Dermis microvascular lymphatic vessel endothelial cell (primary cell): ENCODE data around the gene SCN1B. TPM values are rescaled to one million over a fixed set of nuclear protein-coding genes. Genes with fewer than 3 reads are reported as not detected.
A peak's percentile ranks its signal among the peaks of the same experiment; 100 is the strongest.

ENCODE experiments used
- DNase-seq, 2 donors: peaks; one replicate each; pipeline versions ENCODE4 v3.0.0 to v3.0.0-alpha.2; 2010; ENCODE audit warnings: low read depth in 2 of 2
- total RNA-seq: library from RNA; depleted of rRNA; stranded (reverse); fragments of >200 nt; gene quantifications from 2 replicates; pipeline ENCODE4 v1.2.1, GENCODE V29; 2014

SCN1B gene
- total RNA-seq, 1 donor from 2014 or later, result 5.0 TPM

DNA sequence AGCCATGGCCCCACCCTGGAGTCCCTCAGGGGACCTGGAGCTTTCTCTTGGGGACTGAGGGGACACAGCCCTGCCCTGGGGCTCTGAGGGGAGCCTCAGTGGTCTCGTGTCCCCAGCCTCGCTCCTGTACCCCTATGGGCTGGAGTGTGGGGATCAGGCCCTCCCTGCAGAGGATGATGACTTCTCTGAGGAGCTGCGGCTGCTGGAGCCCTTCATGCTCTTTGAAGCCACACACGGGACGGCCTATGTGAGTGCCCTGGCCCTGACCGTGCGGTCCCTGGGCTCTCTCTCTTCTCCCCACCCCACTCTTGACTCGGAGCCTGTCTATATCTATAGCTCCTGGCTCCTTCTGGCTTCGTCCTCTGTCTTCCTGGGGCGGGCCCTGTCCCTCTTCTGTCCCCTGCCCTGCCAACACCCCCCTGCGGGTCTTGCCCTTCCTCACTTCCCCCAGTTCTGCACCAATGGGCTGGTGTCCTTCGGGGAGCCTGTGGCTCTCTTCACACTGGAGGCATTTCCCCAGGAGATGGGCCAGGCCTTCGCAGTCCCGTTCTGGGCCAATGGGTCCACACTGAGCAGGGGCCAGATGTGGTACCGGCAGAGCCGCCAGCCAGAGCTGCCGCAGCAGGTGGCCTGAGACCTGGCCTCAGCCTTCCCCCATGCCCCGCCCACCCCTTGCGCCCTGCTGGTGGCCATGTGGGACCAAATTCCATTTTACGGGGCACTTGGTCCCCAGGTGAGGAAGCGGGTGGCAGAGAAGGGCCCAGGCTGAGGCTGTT, 44.3 kb downstream of the SCN1B start:
- no peak for DNase-seq

DNA sequence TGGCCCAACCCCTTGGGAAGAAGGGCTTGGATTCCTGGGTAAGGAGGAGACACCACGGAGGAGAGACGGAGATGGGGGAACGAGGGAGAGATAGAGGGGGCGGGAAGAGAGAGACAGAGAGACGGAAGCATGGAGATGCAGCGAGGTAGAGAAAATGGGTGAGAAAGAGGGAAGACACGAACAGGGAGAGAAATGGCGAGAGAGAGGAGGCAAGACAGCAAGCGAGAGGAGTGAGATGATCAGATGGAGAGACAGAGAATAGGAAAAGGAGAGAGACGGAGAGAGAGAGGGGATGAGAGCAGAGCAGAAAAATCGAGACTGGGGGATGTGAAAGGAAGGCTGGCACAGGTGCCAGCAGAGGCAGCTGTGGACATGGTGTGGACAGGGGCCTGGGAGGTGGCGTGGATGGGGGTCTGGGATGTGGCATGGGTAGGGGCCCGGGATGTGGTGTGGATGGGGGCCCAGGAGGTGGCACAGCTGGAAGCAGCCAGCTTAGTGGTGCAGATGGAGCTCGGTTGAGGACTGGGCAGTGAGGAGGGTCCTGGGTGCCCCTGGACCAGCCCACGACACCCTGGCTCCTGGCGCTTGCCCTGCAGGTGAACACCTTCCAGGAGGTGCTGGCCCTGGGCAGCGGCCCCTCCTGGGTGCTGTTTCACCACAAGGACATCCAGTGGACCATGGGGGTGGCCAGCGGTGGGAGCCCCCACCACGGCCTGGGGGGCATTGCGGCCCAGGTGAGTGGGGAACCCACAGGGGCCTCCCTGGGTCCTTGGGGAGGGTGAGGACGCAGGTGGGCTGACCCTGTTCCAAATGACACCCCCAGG, 45.1 kb downstream of the SCN1B start:
- DNase-seq, result no peak

DNA sequence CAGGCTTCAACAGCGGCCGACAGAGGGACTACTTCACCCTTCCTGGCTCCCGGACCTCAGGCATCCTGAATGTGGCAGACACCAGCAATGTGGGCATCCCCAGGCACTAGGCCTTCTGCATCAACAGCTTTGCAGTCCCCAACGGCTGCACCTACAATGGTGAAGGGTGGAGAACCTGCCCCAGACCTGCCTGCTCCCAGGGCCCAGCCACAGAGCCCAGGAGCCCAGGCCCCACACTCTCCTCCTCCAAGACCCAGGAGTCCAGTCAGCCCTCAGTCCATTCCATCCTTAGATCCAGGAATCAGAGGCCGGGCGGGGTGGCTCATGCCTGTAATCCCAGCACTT, 45.7 kb downstream of the SCN1B start:
- DNase-seq, result no peak

DNA sequence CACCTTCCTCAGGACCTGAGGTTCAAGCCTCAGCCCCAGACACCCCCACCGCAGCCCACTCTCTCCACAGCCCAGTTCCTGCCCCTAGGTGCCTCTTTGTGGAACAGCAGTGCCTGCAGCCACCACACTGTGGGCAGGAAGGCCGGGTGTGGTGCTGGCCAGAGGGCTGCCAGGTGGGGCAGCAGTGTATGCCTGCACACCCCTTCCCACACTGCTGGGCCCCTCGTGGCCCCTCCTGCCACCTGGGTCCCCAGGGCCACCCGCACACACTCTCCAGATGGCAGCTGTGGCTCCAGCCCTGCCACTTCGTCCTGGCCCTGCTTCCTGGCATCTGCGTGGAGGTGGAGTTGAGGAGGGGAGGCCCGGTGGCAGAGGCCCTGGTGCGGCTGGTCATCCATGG, 46.4 kb downstream of the SCN1B start:
- no peak for DNase-seq

DNA sequence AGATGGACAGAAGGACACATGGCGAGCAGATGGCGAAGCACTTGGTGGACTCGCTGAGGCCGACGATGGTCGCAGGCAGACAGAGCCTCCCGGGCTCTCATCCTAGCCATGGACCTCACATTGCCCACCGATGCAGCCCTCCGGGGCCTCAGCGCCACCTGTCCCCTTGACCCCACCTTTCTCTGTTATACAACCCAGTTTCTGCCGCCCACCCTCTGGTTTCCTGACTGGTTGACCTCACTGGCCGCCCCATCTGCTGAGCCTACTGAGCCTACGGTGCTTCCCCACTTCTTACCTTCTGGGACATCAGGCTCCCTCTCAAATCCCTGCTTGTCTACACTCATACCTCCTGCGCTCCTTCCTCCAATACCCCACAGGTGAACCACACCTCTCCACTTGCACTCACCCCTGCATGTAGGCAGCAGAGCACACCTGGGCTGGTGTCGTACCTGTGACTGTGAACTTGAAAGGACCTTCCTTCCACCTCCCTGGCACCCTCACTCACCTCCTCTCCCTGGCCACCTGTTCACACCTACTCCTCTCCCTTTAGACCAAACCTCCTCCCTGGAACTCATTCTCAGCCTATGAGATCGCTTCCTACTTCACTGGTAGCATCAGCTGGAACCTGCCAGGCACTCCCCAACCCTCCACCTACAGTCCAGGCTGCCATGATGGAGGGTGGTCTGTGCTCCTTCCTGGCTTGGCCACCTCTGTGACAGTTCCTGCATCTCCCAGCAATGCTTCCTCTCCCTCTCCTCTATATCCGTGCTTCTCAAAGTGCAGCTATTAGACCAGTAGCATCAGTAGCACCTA, 47.3 kb downstream of the SCN1B start:
- no peak for DNase-seq

DNA sequence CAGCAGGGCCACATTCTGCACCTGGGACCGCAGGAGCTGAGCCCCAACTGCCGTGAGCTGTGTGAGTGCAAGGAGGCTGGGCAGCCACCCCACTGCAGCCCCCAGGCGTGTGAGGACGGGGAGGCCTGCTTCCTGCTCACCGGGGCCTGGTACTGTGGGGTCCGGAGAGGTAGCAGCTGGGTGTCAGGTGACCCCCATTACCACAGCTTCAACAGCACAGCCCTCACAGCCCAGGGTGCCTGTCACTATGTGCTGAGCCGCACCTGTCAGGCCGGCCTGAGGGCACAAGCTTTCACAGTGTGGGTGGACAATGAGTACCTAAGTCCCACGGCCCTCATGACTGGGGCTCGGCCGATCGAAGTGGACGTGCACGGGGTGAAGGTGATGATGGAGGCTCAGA, 49.6 kb downstream of the SCN1B start:
- DNase-seq, result no peak

DNA sequence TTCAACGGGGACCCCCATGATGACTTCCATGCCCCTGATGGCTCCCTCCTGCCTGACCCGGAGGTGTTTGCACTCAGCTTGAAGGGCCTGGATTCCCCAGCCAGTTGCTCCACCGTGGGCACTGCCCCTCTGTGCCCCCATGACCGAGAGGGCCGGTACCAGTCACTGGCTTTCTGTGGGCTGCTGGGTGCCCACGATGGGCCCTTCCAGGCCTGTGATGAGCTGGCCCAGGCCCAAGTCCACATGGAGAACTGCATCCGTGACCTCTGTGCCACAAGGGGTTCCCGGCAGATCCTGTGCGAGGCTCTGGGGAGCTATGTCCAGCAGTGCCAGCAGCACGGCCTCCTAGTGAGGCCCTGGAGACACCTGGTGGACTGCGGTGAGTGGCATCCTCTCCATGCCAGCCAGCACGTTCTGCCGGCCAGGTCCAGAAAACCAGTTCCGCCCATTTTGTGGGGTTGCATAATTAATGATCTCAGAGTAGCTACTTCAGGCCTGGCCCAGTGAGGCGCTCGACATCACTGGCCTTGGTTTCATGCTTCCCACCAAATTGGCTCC, 50.4 kb downstream of the SCN1B start:
- no peak for DNase-seq

DNA sequence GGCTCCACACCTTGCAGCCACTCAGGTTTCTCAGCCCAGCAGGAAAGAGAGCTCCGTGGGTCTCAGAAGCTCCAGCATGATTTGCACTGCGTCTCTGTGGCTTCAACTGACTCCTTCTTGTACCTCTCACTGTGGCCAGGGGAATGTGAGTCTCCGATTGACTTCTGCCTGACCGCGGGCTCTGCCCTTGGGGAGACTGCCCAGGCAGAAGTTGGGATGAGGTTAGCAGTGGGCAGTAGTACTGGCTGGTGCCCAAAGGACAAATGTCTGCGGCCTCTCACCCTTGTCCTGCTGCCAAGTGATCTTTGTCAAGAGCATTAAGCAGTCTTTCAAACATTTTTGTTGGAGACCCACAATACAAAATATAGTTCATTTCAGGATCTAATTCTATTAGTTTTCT, 50.9 kb downstream of the SCN1B start:
- DNase-seq, result no peak

DNA sequence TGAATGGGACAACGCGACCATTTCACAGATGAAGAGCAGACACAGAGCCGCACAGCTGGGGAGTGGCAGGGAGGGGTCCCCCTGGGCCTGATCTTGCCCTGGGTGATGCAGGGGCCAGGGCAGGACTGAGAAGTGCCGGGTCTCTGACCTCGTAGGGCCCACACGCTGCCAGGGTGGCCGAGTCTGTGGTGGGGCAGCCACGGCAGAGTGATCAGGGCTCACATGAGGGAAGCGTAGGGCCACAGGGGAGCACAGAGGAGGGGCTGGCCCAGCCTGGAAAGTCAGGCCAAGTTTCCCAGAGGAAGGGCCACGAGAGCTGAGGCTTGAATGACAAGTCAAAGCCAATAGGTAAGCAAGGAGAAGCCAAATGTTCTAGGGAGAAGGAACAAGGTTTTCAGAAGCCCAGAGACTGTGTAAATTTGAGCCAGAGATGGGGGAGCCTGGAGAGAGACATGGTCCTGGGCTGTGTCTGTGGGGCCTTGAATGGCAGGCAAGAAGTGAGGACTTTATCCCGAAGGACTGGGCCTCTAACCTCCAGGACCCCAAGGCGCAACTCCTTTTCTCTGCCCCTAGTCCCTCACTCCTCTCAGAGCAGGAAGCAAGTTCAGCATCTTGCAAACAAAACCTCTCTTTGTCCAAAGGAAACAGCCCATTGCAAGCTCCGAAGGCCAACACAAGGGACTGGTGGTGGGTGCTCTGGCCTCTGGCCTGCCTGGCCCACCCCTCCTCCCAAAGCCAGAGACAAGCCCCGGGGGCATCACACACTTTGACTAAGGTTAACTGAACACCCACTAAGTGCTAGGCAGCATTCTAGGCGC, 53.6 kb downstream of the SCN1B start:
- DNase-seq, result no peak

DNA sequence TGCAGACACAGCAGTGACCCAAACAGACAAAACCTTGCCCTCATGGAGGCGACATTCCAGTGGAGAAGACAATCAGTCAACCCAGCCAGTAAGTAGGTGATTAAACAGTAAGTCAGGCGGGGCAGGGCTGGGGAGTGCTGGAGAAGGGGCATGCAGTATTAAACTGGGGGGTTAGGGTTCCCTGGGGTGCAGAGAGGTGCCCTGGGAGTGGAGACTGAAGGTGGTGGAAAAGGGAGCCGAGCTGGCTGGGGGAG, 54.2 kb downstream of the SCN1B start:
- DNase-seq, result no peak

DNA sequence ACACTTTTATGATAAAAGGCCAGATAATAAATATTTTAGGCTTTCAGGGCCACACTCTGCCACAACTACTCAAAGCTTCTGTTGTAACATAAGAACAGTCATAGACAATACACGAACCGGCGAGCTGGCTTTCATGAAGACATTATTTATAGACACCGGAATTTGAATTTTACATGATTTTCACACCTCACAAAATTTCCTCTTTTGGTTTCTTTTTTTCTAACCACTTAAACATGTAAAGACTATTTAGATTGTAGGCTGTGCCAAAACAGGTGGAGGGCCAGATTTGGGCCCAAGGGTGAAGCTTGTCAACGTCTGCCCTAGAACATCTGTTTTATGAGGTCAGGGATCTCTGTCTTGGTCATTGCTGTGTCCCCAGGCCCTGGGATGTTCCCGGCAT, 55.7 kb downstream of the SCN1B start:
- no peak for DNase-seq

DNA sequence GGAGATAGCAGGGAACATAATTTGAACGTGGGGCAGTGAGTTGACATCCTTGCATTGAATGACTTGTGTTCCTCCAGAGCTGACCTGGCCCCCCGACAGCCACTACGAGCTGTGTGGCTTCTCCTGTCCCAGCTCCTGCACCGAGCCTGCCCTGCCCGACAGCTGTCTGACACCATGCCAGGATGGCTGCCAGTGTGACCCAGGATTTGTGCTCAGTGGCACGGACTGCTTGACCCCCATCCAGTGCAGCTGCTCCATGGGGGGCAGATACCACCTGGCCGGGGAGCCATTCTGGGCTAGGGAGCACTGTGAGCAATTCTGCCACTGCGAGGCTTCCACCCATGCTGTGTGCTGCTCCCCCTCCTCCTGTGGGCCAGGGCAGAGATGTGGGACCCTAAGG, 56.2 kb downstream of the SCN1B start:
- no peak for DNase-seq

DNA sequence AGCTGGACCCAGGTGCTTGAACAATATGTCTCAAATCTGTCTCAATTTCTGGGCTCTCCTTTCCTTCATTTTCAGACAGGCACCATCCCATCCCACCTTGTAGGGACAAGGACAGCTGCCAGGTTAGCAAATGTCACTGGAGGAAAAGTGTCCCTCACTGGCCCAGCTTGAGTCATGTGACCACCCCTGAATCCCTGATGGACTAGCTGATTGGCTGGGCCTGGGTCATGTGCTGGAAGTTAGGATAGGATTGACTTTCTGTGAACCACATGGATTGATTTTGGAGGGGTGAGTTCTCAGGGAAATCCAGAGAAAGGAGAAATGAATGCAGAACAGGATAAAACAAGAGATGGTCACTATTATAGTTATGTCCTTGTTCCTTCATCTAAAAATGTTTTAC, 57.1 kb downstream of the SCN1B start:
- no peak for DNase-seq

DNA sequence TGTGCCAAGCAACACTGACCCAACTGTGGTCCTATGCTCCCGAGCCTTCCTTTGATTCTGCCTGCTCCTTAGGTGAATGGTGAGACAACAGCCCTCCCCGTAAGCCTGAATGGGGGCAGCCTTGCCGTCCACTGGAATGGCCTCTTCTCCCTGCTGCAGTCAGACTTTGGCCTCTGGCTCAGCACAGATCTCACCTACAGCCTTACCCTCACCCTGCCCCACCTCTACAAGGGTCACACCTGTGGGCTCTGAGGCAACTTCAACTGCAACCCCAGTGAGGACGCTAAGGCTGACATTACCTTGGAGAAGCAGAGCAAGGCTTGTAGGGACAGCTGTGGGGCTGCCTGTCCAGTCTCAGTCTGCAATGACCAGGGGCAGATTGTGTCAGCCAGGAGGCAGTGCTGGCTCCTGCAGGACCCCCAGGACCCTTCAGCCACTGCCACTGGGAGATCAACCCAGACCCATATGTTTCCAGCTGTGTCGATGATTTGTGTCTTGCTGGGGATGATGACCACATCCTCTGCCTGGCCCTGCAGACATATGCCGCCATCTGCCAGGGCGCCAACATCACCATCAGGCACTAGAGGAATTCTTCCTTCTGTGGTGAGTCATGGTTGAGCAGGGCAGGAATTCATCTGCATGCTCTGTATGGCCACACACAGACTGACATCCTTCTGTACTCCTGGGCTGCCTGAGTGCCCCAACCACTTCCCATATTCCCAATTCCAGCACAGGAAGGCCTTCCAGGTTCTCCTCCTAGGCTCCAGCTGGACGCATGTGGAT, 58.1 kb downstream of the SCN1B start:
- DNase-seq, result peak in 1 of 2 donors; percentile 11

DNA sequence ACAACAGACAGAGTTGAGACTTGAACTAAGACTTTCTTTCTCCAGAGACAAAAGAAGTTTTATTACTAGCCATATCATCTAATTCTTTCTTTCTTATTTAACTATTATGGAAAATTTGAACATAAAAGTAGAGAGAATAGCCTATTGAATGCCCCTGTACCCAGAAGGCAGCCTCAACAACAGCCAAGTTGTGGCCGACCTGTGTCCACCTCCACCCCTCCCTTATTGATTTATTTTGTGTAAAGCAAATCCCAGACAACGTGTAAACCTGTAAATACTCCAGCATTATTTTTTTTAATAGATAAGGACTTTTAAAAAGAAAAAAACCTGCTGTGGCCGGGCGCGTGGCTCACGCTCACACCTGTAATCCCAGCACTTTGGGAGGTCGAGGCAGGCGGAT, 59.3 kb downstream of the SCN1B start:
- DNase-seq, result no peak

Other genes starting within 250 kb of the SCN1B start
- 4.1 and 5.4 TPM in 2 replicates for gene ZNF30, start 103.6 kb upstream of the SCN1B start, total RNA-seq
- 25.9 and 44.5 TPM in 2 replicates for gene ZNF792, start 66.2 kb upstream of the SCN1B start, total RNA-seq
- gene GRAMD1A, start 30.1 kb upstream of the SCN1B start, total RNA-seq, result 21.1 and 42.1 TPM in 2 replicates
- under 0.01 TPM in 1 of 2 replicates, not detected in the other for gene HPN, start 11.3 kb downstream of the SCN1B start, total RNA-seq
- gene FXYD3, start 85.4 kb downstream of the SCN1B start, total RNA-seq, result not detected in 2 replicates
- gene LGI4, start 104.6 kb downstream of the SCN1B start, total RNA-seq, result not detected in 2 replicates
- gene FXYD1, start 108.4 kb downstream of the SCN1B start, total RNA-seq, result not detected in 2 replicates
- gene FXYD7, start 112.8 kb downstream of the SCN1B start, total RNA-seq, result not detected in 2 replicates
- gene FXYD5, start 124.3 kb downstream of the SCN1B start, total RNA-seq, result 17.1 and 22.4 TPM in 2 replicates
- gene FAM187B, start 198.3 kb downstream of the SCN1B start, total RNA-seq, result not detected in 2 replicates
- gene LSR, start 218.5 kb downstream of the SCN1B start, total RNA-seq, result 0.25 and 0.26 TPM in 2 replicates
- 32.6 and 51.1 TPM in 2 replicates for gene USF2, start 238.5 kb downstream of the SCN1B start, total RNA-seq